Endothelial cell of hepatic sinusoid (primary cell): ENCODE data around the gene KNL1.
"Not testable (repeated sequence)": the region's sequence is repeated elsewhere in the genome, so short reads cannot be mapped to it uniquely, and the experiment has no call there.

Experiments used
- in situ Hi-C: cut with HindIII; loops from 2 replicates; pipeline ENCODE4 v1.10.0; 2017; ENCODE audit warnings: low sequenced_read_pairs

The KNL1 gene, protein sequence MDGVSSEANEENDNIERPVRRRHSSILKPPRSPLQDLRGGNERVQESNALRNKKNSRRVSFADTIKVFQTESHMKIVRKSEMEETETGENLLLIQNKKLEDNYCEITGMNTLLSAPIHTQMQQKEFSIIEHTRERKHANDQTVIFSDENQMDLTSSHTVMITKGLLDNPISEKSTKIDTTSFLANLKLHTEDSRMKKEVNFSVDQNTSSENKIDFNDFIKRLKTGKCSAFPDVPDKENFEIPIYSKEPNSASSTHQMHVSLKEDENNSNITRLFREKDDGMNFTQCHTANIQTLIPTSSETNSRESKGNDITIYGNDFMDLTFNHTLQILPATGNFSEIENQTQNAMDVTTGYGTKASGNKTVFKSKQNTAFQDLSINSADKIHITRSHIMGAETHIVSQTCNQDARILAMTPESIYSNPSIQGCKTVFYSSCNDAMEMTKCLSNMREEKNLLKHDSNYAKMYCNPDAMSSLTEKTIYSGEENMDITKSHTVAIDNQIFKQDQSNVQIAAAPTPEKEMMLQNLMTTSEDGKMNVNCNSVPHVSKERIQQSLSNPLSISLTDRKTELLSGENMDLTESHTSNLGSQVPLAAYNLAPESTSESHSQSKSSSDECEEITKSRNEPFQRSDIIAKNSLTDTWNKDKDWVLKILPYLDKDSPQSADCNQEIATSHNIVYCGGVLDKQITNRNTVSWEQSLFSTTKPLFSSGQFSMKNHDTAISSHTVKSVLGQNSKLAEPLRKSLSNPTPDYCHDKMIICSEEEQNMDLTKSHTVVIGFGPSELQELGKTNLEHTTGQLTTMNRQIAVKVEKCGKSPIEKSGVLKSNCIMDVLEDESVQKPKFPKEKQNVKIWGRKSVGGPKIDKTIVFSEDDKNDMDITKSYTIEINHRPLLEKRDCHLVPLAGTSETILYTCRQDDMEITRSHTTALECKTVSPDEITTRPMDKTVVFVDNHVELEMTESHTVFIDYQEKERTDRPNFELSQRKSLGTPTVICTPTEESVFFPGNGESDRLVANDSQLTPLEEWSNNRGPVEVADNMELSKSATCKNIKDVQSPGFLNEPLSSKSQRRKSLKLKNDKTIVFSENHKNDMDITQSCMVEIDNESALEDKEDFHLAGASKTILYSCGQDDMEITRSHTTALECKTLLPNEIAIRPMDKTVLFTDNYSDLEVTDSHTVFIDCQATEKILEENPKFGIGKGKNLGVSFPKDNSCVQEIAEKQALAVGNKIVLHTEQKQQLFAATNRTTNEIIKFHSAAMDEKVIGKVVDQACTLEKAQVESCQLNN (N-terminal part only)

DNA sequence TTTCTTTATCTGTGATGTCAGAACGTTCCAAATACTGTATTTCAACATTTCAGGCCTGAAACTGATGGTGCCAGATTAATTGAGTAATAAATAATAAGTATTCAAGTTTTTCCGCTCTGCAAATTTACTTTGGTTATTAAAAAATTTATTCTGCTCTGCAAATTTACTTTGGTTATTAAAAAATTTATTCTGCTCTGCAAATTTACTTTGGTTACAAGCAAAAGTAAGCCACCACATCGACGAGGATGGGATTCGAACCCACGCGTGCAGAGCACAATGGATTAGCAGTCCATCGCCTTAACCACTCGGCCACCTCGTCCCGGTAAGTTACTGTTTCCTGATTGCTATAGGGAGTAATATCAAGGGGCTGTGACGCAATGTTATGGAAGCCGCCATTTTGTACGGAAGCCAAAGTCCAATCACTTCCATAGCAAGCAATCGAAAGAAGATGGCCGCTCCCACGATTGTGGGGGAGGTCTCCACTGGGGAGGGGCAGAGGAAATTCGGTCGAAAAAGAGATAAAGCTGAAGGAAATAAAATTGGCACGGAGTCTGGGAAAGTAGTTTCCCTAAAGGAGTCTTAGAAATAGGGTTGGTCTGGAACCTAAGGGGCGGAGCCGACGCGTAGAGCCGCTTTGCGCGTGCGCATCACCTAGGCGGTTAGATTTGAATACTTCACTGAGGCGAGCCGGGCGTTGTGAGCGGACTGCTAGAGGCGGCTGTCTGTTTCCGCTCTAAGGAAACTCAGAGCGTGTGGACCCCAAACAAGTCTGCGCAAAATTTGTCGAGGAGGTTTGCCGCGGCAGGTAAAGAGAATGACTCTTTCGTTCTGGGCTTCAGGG lies at the start of gene KNL1:
KNL1 (plus strand) TSS at position 662 of the 841 bp plus-strand sequence. CDS start 8,683 bp downstream, outside the sequence.
- in situ Hi-C loops, result no loop called here

DNA sequence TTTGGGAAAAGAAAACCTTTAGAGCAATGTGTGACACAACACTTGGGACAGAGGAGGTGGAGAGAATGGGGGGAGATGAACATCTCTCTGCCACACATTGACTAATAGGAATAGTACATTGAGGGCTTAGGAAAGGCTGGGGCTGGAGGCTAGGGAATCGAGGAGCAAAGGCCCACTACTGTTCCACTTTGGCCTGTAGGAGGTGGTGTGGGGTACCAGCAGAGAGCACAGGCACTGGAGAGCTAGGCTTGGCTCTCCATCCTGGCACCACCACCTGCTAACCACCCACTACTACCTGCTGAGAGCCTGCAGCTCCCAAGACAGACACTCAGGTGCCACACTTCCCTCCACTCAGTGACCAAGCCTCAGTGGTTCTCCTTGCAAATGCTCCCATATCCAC lies 48.6 kb upstream of the KNL1 start:
- in situ Hi-C loops, result no loop called here

DNA sequence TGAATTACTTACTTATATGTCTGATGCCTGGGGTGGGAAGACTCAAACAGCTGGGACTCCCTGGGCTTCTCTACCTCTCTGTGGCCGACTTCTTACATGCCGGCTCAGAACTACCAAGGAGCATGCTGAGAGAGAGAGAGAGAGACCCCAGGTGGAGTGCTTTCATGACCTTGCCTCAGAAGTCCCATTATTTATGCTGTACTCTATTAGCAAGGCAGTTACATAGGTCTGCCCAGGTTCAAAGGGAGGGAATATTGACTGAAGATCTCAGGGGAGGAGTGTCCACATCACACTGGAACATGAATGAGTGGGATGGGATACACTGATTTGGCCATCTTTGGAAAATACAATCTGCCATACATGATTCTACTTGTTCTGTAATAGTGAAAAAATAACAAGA lies 45.4 kb upstream of the KNL1 start:
- in situ Hi-C loops, result no loop called here

DNA sequence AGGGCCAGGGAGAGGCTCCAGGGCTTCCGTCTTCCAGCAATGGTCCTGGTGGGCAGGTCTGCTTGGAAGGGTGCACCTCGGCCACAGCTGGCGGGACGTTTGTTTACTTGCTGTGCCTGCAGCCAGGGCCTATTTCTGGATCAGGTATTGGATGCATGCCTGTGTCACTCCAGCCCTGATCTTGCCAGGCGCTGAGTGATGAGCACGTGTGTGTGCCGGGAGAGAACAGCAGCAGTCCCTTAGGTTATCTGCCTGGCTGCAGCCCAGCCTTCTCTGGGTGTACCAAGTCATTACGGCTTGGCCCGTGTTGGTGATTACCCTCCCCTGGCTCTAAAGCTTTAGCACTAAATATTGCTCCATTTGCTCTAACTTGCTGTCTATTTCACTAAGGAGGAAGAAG lies 44.2 kb upstream of the KNL1 start:
- in situ Hi-C loops, result no loop called here

GRCh38 chr15:40550341-40551037 lies 43.6 kb upstream of the KNL1 start:
- in situ Hi-C loops, result no loop called here

GRCh38 chr15:40554161-40554525 lies 39.9 kb upstream of the KNL1 start:
- in situ Hi-C loops, result no loop called here

DNA sequence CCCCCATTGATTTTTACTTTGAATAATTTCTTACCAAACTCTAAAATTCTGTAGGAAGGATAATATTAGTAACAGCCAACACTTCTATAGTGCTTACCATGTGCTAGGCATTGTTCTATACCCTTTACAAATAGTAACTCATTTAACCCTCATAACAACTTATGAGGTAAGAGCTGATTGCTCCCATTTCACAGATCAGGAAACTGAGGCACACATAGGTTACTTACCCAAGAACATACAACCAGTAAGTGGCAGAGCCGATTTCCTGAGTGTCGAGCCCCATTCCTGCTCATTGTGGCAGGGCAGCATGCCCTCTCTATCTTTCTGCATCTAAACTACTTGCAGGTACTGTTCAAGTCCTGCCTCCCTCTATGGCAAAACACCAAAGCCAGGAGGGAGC lies 38.2 kb upstream of the KNL1 start:
- in situ Hi-C loops, result no loop called here

GRCh38 chr15:40558952-40559742 lies 34.9 kb upstream of the KNL1 start:
- in situ Hi-C loops, result no loop called here

- in situ Hi-C loops, result no loop called here
Measured at GRCh38 chr15:40562691-40563090, 31.4 kb upstream of the KNL1 start.

DNA sequence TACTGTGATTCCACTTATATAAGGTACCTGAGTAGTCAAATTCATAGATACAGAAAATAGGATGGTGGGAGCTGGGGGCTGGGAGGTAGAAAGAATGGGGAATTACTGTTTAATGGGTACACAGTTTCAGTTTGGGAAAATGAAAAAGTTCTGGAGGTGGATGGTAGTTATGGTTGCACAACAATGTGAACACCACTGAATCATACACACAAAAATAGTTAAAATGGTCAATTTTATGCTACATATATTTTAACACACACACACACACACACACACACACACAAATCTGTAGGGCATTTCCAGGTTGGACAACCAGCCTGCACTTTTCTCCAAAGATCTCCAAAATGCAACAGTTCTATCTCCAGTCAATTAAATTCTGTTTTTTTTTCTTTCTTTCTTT lies 30.6 kb upstream of the KNL1 start:
- in situ Hi-C loops, result no loop called here

DNA sequence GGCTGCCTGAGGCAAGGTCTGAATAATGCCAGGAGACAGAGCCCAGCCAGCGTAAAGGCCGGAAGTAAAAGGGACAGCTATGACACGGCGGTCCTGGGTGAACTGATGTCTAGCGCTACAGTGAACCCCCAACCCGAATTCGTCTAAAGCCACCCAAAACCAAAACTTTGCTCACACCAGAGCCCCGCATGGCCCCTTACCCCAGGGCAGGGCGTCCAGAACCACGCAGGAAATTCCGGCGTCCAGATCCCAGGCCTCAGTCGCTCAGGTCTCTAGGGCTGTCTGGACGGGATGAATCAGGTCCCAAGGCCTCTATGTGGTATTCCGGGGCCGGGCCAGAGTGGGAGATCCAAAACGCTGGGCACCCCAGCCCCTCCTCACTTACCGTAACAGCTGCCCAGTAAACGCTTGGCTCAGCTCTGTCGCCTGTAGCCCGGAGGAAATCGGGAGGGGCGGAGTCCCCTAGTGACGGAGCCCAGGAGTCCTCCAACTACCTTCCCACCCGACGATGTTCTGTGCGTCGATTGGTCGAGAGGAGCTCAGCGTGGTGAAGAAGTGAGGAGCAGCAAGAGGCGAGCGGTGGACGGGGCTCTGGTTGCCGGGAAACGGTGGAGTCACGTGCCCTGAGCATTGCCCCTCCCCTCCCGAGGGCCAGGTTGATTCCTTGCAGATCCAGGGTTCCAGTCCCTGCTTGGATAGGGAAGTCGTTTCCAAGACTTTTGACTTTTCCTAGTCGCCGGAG lies 29.3 kb upstream of the KNL1 start, which contains the start of gene CCDC32:
CCDC32 (minus strand) TSS at position 452 of the 742 bp plus-strand sequence. CDS start 2,027 bp downstream, outside the sequence.
- in situ Hi-C loops, result loop anchor here (5.0 kb wide), 1 partner anchor 37 kb away; no protein-coding TSS in a partner anchor

GRCh38 chr15:40565333-40566238 lies 28.5 kb upstream of the KNL1 start:
- in situ Hi-C loops, result loop anchor here (5.0 kb wide), 1 partner anchor 38 kb away; no protein-coding TSS in a partner anchor

DNA sequence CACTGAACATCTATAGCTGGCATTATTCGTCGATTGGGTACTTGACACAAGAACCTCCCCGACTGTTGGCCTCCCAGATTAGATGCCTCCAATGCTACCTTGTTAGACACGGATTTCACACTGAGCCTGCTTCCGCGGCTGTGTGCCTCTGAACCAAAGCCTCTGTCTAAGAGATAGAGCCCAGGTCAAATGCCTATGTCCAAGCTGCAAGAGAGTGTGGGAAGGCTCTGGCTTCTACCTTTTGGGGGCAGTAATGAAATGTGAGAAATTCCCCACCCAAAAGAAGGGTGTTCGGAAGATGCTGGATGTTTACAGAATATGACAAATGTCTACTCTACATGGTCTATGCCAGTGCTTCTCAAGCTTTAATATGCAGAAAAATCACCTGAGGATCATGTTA lies 26.9 kb upstream of the KNL1 start:
- in situ Hi-C loops, result loop anchor here (5.0 kb wide), 1 partner anchor 40 kb away; no protein-coding TSS in a partner anchor

DNA sequence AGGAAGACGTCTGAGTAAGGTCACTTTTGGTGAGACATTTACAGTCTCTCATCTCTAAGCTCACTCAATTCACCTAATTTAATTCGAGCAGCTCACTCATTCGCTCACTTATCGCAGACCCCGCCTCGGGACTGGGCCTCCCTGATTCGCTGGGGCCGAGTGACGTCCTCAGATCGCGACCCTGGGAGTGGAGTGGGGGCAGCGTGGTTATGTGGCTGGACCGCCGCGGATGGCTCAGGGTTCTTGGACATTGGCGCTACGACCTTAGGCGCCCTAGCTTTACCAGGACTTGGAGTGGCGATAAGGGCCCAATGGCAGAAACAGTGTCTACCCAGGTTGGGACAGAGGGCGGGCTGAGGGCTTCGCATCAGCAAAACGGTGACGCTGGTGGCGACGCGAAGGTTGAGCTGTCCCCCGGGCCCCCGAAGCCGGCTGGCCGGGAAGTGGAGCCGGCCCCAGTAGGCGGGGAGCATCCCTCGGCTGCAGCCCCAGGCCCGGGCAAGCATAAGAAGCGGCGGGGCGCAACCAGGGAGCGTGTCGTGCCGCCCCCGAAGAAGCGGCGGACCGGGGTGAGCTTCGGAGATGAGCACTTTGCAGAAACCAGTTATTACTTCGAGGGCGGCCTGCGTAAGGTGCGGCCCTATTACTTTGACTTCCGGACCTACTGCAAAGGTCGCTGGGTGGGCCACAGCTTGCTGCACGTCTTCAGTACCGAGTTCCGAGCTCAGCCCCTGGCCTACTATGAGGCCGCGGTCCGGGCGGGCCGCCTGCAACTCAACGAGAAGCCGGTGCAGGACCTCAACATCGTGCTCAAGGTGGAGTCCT lies 24.7 kb upstream of the KNL1 start, which contains the start of gene RPUSD2:
RPUSD2 (plus strand) TSS at position 171 of the 825 bp plus-strand sequence; CDS start at position 210, 39 bp downstream.
- in situ Hi-C loops, result loop anchor here (5.0 kb wide), 1 partner anchor 42 kb away; no protein-coding TSS in a partner anchor

- in situ Hi-C loops, result no loop called here
Measured at GRCh38 chr15:40575113-40575512, 18.9 kb upstream of the KNL1 start.

DNA sequence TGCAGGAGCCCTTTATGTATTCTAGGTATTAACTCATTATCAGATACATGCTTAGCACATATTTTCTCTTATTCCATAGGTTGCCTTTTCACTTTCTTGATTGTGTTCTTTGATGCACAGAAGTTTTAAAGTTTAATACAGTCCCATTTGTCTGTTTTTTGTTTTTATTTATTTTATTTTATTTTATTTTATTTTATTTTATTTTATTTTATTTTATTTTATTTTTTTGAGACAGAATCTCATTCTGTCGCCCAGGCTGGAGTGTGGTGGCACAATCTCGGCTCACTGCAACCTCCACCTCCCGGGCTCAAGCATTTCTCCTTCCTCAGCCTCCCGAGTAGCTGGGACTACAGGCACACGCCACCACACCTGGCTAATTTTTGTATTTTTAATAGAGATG lies 17.1 kb upstream of the KNL1 start:
- in situ Hi-C loops, result not testable (repeated sequence)
